Glomerular endothelial cell (primary cell): ENCODE measurements around the gene ZNF202. TPM values are rescaled to one million over a fixed set of nuclear protein-coding genes. Genes with fewer than 3 reads are reported as not detected.

ENCODE experiments used
- DNase-seq: peaks from one replicate; pipeline ENCODE4 v3.0.0-alpha.2; 2011; ENCODE audit warnings: low read depth, low spot score; ENCODE audit errors: extremely low read depth
- total RNA-seq: library from RNA; depleted of rRNA; stranded (reverse); fragments of >200 nt; gene quantifications from 2 replicates; pipeline ENCODE4 v1.2.3, GENCODE V29; 2015

Gene ZNF202
- total RNA-seq, 1 donor from 2014 or later, result 6.9 TPM

GRCh38 chr11:123684601-123685000 is 56.9 kb downstream of the ZNF202 start:
- DNase-seq, result no peak

- DNase-seq, result no peak
Observed at GRCh38 chr11:123683428-123684170, 57.9 kb downstream of the ZNF202 start.

GRCh38 chr11:123682696-123683410 is 58.6 kb downstream of the ZNF202 start:
- DNase-seq, result no peak

- no peak for DNase-seq
Observed at GRCh38 chr11:123681030-123681429, 60.4 kb downstream of the ZNF202 start.

- DNase-seq, result no peak
Observed at GRCh38 chr11:123678246-123678645, 63.2 kb downstream of the ZNF202 start.

- no peak for DNase-seq
Observed at GRCh38 chr11:123677510-123677909, 64.0 kb downstream of the ZNF202 start.

GRCh38 chr11:123674297-123674696 is 67.2 kb downstream of the ZNF202 start:
- no peak for DNase-seq

Other genes starting within 250 kb of the ZNF202 start
- 5.4 and 5.8 TPM in 2 replicates for gene SCN3B, start 87.0 kb downstream of the ZNF202 start, total RNA-seq
- gene OR6X1, start 12.9 kb upstream of the ZNF202 start, total RNA-seq, result not detected in 2 replicates
- not detected in 2 replicates for gene OR6M1, start 64.7 kb upstream of the ZNF202 start, total RNA-seq
- not detected in 2 replicates for gene TMEM225, start 144.0 kb upstream of the ZNF202 start, total RNA-seq
- not detected in 2 replicates for gene OR8D4, start 160.5 kb upstream of the ZNF202 start, total RNA-seq
- not detected in 2 replicates for gene OR4D5, start 198.0 kb upstream of the ZNF202 start, total RNA-seq
- gene OR6T1, start 202.2 kb upstream of the ZNF202 start, total RNA-seq, result not detected in 2 replicates
- gene OR10S1, start 236.1 kb upstream of the ZNF202 start, total RNA-seq, result not detected in 2 replicates